Mammary epithelial cell (primary cell): ENCODE results near the gene CTDSP2.

Source experiments
- CTCF ChIP-seq, 2 donors: IDR thresholded peaks in 1 of 2; conservative IDR thresholded peaks in 1 of 2; 2 replicates each; pipeline ENCODE4 v1.5.1; 2011 to 2012; ENCODE audit warnings: inconsistent platforms in 2 of 2, low read length in 2 of 2, mild to moderate bottlenecking in 2 of 2, control low read depth in 1 of 2, low read depth in 1 of 2; ENCODE audit not compliant: insufficient read depth in 1 of 2; ENCODE audit errors: extremely low read depth in 1 of 2
- EZH2 ChIP-seq: IDR thresholded peaks from 2 replicates; pipeline ENCODE4 v1.6.1; 2012; ENCODE audit warnings: low read length, inconsistent platforms, borderline replicate concordance

- TF ChIP-seq CTCF (conservative IDR thresholded peaks at IDR 0.05 in 1 of 2, IDR thresholded peaks at IDR 0.05 in 1 of 2; ENCODE audit: extremely low read depth in 1 of 2, insufficient read depth in 1 of 2, low read depth in 1 of 2, low read length in 2 of 2): no peak
- no peak for TF ChIP-seq EZH2
These were observed 36.5 kb upstream of the CTDSP2 start for GRCh38 chr12:57883057-57883456.
